IPS DF 6.9 (cell line): ENCODE results near the gene CDHR3.
"Not testable (repeated sequence)": the region's sequence is repeated elsewhere in the genome, so short reads cannot be mapped to it uniquely, and the experiment has no call there.

Source experiments
- DNase-seq: peaks from one replicate; pipeline ENCODE4 v3.0.0-alpha.2; 2013; ENCODE audit warnings: low read depth, low spot score
- H3K27ac ChIP-seq: one replicate; pipeline ENCODE4 v1.5.1; 2013; ENCODE audit warnings: low read length, control low read depth
- H3K27me3 ChIP-seq: 2 replicates; pipeline ENCODE4 v1.6.1; 2013; ENCODE audit warnings: mild to moderate bottlenecking, low read length; ENCODE audit not compliant: control insufficient read depth, insufficient read depth
- H3K36me3 ChIP-seq: 2 replicates; pipeline ENCODE4 v1.6.1; 2013; ENCODE audit warnings: low read length; ENCODE audit not compliant: control insufficient read depth, insufficient read depth
- H3K4me1 ChIP-seq: 2 replicates; pipeline ENCODE4 v1.6.1; 2013; ENCODE audit warnings: low read length; ENCODE audit not compliant: control insufficient read depth, insufficient read depth
- H3K4me3 ChIP-seq: 2 replicates; pipeline ENCODE4 v1.5.1; 2013; ENCODE audit warnings: mild to moderate bottlenecking, low read length
- H3K9me3 ChIP-seq: 2 replicates; pipeline ENCODE4 v1.6.1; 2013; ENCODE audit warnings: low read length, inconsistent platforms; ENCODE audit not compliant: control insufficient read depth, insufficient read depth
- WGBS: extraction: QIAGEN DNeasy Blood & Tissue Kit; methylation state at CpG from one replicate; pipeline ENCODE4 v1.1.7; 2013; ENCODE audit warnings: mixed read lengths, missing lambda C conversion rate; ENCODE audit not compliant: insufficient read length, insufficient coverage; 5-methylcytosine and 5-hydroxymethylcytosine counted together

CDHR3 gene

GRCh38 chr7:105979405-105979804 is 16.3 kb downstream of the CDHR3 start:
- no peak for DNase-seq
- Histone ChIP-seq H3K4me3 (no peak overlapping the region), H3K4me1 (peaks cover 3% of the 10 kb centered on the region; the same call in 1 of the 2 replicates), H3K9me3 (no peaks in the 10 kb centered on the region), H3K36me3 (no peaks in the 10 kb centered on the region), H3K27me3 (no peaks in the 10 kb centered on the region), H3K27ac (no peak overlapping the region)
- WGBS: no CpG with 5 or more reads among the region's 2 CpGs

GRCh38 chr7:105980645-105981396 is 17.8 kb downstream of the CDHR3 start:
- no peak for DNase-seq

GRCh38 chr7:105982388-105982787 is 19.3 kb downstream of the CDHR3 start:
- peaks cover 5% of the 10 kb centered on the region for H3K4me1 ChIP-seq
- H3K27me3 ChIP-seq: no peaks in the 10 kb centered on the region
- H3K27ac ChIP-seq: no peak overlapping the region
- no peak overlapping the region for H3K4me3 ChIP-seq
- WGBS: no CpG with 5 or more reads among the region's 2 CpGs
- no peak for DNase-seq
- no peaks in the 10 kb centered on the region for H3K9me3 ChIP-seq
- H3K36me3 ChIP-seq: no peaks in the 10 kb centered on the region

More at GRCh38 chr7:105980645-105981396, 17.8 kb downstream of the CDHR3 start:
- no peak overlapping the region for H3K27ac ChIP-seq
- H3K36me3 ChIP-seq: no peaks in the 10 kb centered on the region
- no CpG with 5 or more reads among the region's 3 CpGs for WGBS
- H3K9me3 ChIP-seq: no peaks in the 10 kb centered on the region
- no peak overlapping the region for H3K4me3 ChIP-seq
- H3K4me1 ChIP-seq: peaks cover 4% of the 10 kb centered on the region; the same call in 1 of the 2 replicates
- H3K27me3 ChIP-seq: no peaks in the 10 kb centered on the region

GRCh38 chr7:105984808-105985207 is 21.7 kb downstream of the CDHR3 start:
- H3K27me3 ChIP-seq, H3K4me3 ChIP-seq, H3K9me3 ChIP-seq, DNase-seq, H3K27ac ChIP-seq, H3K36me3 ChIP-seq: not testable (repeated sequence)
- no CpG with 5 or more reads among the region's 6 CpGs for WGBS
- H3K4me1 ChIP-seq: peaks cover 11% of the 10 kb centered on the region

- no CpG with 5 or more reads among the region's 4 CpGs for WGBS
- DNase-seq: no peak
Observed at GRCh38 chr7:105985229-105985628, 22.2 kb downstream of the CDHR3 start.

GRCh38 chr7:105985672-105986215 is 22.7 kb downstream of the CDHR3 start:
- no peak for DNase-seq
- WGBS: no CpG with 5 or more reads among the region's 2 CpGs
- no peaks in the 10 kb centered on the region for H3K36me3 ChIP-seq
- peaks cover 13% of the 10 kb centered on the region for H3K4me1 ChIP-seq
- H3K27me3 ChIP-seq: no peaks in the 10 kb centered on the region
- H3K27ac ChIP-seq: no peak overlapping the region
- no peak overlapping the region for H3K4me3 ChIP-seq
- H3K9me3 ChIP-seq: no peaks in the 10 kb centered on the region

More at GRCh38 chr7:105985229-105985628, 22.2 kb downstream of the CDHR3 start:
- Histone ChIP-seq H3K4me1 (peaks cover 13% of the 10 kb centered on the region), H3K4me3 (no peak overlapping the region), H3K9me3 (no peaks in the 10 kb centered on the region), H3K27me3 (no peaks in the 10 kb centered on the region), H3K27ac (no peak overlapping the region), H3K36me3 (no peaks in the 10 kb centered on the region)

GRCh38 chr7:105987046-105987445 is 24.0 kb downstream of the CDHR3 start:
- H3K27ac ChIP-seq: no peak overlapping the region
- H3K4me3 ChIP-seq: no peak overlapping the region
- H3K4me1 ChIP-seq: peaks cover 13% of the 10 kb centered on the region
- H3K9me3 ChIP-seq: no peaks in the 10 kb centered on the region
- H3K27me3 ChIP-seq: no peaks in the 10 kb centered on the region
- DNase-seq: no peak
- H3K36me3 ChIP-seq: no peaks in the 10 kb centered on the region
- no CpG with 5 or more reads among the region's 2 CpGs for WGBS

GRCh38 chr7:105988276-105988675 is 25.2 kb downstream of the CDHR3 start:
- peaks cover 15% of the 10 kb centered on the region for H3K4me1 ChIP-seq
- DNase-seq: no peak
- H3K27ac ChIP-seq: no peak overlapping the region
- H3K36me3 ChIP-seq: no peaks in the 10 kb centered on the region
- no peak overlapping the region for H3K4me3 ChIP-seq
- no CpG with 5 or more reads among the region's 3 CpGs for WGBS
- no peaks in the 10 kb centered on the region for H3K27me3 ChIP-seq
- no peaks in the 10 kb centered on the region for H3K9me3 ChIP-seq

- Histone ChIP-seq H3K4me3 (no peak overlapping the region), H3K27me3 (no peaks in the 10 kb centered on the region), H3K4me1 (peaks cover 15% of the 10 kb centered on the region), H3K36me3 (no peaks in the 10 kb centered on the region), H3K9me3 (no peaks in the 10 kb centered on the region), H3K27ac (no peak overlapping the region)
- DNase-seq: no peak
- WGBS: no CpG with 5 or more reads among the region's 2 CpGs
Observed at GRCh38 chr7:105989191-105989590, 26.1 kb downstream of the CDHR3 start.

- Histone ChIP-seq H3K4me3 (no peak overlapping the region), H3K4me1 (peaks cover 15% of the 10 kb centered on the region), H3K27ac (no peak overlapping the region), H3K27me3 (no peaks in the 10 kb centered on the region), H3K36me3 (no peaks in the 10 kb centered on the region), H3K9me3 (no peaks in the 10 kb centered on the region)
- DNase-seq: no peak
Observed at GRCh38 chr7:105989686-105990085, 26.6 kb downstream of the CDHR3 start.

GRCh38 chr7:105990141-105990540 is 27.1 kb downstream of the CDHR3 start:
- Histone ChIP-seq H3K27me3 (no peaks in the 10 kb centered on the region), H3K4me1 (peaks cover 14% of the 10 kb centered on the region), H3K4me3 (no peak overlapping the region), H3K9me3 (no peaks in the 10 kb centered on the region), H3K27ac (no peak overlapping the region), H3K36me3 (no peaks in the 10 kb centered on the region)
- no CpG with 5 or more reads among the region's 7 CpGs for WGBS
- DNase-seq: no peak
